HL-60 (cell line): ENCODE data around the gene SLC6A6.

ENCODE experiments used
- DNase-seq, 2 experiments: peaks; one replicate each; pipeline ENCODE4 v3.0.0-alpha.2; 2010 to 2020; ENCODE audit warnings: low read depth in 1 of 2, low spot score in 1 of 2
- H3K27ac ChIP-seq: fragments of 250-450 bp; sonication (Bioruptor Pico); replicated peaks from 2 replicates; pipeline ENCODE4 v1.5.1; 2020; ENCODE audit warnings: mild to moderate bottlenecking, moderate library complexity
- H3K27me3 ChIP-seq: fragments of 250-450 bp; sonication (Bioruptor Pico); 2 replicates; pipeline ENCODE4 v1.5.1; 2021; ENCODE audit warnings: mild to moderate bottlenecking, moderate library complexity; ENCODE audit not compliant: insufficient read depth, poor library complexity, severe bottlenecking
- H3K4me3 ChIP-seq: replicated peaks from 2 replicates; pipeline ENCODE4 v1.5.1; 2011; ENCODE audit warnings: mild to moderate bottlenecking, control low read depth, low read length; ENCODE audit not compliant: insufficient read depth
- GABPA ChIP-seq: IDR thresholded peaks from 2 replicates; pipeline ENCODE4 v1.6.1; 2012; ENCODE audit warnings: low read depth
- POLR2AphosphoS5 ChIP-seq: IDR thresholded peaks from 2 replicates; pipeline ENCODE4 v1.6.1; 2012; ENCODE audit warnings: low read depth
- SPI1 ChIP-seq: IDR thresholded peaks from 2 replicates; pipeline ENCODE4 v1.6.1; 2012; ENCODE audit warnings: low read depth, mild to moderate bottlenecking, borderline replicate concordance
- TF ChIP-seq, protein P1 (sequence below): IDR thresholded peaks from one replicate; pipeline ENCODE4 v1.5.1; 2011; ENCODE audit warnings: low read length, control low read depth, inconsistent platforms; ENCODE audit not compliant: insufficient read depth
- TF ChIP-seq, protein P2 (sequence below): IDR thresholded peaks from 2 replicates; pipeline ENCODE4 v1.6.1; 2012; ENCODE audit warnings: low read depth; ENCODE audit not compliant: insufficient replicate concordance

SLC6A6 gene

DNA sequence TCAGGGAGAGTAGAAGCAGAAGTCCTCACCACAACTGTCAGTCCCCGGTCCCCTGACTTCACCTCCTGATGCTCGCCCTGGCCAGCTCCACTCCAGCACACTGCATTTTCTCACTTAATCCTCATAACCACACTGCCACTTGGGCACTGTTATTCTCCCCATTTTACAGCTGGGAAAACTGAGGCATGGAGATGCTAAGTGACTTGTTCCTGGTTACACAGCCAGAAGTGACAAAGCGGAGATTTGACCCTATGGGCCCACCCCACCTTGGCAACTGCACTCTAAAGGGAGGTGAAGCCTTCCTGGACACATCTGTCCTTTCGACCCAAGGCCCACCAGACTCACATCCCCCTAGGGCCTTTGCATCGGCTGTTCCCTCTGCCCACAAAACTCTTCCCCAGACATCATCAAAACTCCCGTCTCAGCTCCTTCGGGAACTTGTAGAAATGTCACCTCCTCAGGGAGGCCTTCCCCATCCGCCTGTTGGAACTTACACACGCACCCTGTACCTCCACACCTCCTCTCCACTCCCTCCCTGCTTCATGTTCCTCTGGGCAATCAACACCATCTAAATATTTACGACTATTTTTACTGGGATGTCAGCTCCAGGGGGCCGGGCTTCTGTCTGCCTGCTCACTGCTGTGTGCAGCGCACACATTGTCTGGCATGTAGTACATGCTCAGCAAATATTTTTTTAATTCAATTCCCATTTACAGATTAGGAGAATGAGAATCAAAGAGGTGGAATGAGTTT lies 134.6 kb downstream of the SLC6A6 start:
- TF ChIP-seq SPI1 (no peak), POLR2AphosphoS5 (no peak), GABPA (no peak)
- TF ChIP-seq, protein P1, sequence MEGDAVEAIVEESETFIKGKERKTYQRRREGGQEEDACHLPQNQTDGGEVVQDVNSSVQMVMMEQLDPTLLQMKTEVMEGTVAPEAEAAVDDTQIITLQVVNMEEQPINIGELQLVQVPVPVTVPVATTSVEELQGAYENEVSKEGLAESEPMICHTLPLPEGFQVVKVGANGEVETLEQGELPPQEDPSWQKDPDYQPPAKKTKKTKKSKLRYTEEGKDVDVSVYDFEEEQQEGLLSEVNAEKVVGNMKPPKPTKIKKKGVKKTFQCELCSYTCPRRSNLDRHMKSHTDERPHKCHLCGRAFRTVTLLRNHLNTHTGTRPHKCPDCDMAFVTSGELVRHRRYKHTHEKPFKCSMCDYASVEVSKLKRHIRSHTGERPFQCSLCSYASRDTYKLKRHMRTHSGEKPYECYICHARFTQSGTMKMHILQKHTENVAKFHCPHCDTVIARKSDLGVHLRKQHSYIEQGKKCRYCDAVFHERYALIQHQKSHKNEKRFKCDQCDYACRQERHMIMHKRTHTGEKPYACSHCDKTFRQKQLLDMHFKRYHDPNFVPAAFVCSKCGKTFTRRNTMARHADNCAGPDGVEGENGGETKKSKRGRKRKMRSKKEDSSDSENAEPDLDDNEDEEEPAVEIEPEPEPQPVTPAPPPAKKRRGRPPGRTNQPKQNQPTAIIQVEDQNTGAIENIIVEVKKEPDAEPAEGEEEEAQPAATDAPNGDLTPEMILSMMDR, result no peak
- TF ChIP-seq, protein P2, sequence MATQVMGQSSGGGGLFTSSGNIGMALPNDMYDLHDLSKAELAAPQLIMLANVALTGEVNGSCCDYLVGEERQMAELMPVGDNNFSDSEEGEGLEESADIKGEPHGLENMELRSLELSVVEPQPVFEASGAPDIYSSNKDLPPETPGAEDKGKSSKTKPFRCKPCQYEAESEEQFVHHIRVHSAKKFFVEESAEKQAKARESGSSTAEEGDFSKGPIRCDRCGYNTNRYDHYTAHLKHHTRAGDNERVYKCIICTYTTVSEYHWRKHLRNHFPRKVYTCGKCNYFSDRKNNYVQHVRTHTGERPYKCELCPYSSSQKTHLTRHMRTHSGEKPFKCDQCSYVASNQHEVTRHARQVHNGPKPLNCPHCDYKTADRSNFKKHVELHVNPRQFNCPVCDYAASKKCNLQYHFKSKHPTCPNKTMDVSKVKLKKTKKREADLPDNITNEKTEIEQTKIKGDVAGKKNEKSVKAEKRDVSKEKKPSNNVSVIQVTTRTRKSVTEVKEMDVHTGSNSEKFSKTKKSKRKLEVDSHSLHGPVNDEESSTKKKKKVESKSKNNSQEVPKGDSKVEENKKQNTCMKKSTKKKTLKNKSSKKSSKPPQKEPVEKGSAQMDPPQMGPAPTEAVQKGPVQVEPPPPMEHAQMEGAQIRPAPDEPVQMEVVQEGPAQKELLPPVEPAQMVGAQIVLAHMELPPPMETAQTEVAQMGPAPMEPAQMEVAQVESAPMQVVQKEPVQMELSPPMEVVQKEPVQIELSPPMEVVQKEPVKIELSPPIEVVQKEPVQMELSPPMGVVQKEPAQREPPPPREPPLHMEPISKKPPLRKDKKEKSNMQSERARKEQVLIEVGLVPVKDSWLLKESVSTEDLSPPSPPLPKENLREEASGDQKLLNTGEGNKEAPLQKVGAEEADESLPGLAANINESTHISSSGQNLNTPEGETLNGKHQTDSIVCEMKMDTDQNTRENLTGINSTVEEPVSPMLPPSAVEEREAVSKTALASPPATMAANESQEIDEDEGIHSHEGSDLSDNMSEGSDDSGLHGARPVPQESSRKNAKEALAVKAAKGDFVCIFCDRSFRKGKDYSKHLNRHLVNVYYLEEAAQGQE, result no peak
- Histone ChIP-seq H3K27me3 (no peaks in the 10 kb centered on the region), H3K27ac (no peak overlapping the region), H3K4me3 (no peak overlapping the region)
- DNase-seq, result no peak

DNA sequence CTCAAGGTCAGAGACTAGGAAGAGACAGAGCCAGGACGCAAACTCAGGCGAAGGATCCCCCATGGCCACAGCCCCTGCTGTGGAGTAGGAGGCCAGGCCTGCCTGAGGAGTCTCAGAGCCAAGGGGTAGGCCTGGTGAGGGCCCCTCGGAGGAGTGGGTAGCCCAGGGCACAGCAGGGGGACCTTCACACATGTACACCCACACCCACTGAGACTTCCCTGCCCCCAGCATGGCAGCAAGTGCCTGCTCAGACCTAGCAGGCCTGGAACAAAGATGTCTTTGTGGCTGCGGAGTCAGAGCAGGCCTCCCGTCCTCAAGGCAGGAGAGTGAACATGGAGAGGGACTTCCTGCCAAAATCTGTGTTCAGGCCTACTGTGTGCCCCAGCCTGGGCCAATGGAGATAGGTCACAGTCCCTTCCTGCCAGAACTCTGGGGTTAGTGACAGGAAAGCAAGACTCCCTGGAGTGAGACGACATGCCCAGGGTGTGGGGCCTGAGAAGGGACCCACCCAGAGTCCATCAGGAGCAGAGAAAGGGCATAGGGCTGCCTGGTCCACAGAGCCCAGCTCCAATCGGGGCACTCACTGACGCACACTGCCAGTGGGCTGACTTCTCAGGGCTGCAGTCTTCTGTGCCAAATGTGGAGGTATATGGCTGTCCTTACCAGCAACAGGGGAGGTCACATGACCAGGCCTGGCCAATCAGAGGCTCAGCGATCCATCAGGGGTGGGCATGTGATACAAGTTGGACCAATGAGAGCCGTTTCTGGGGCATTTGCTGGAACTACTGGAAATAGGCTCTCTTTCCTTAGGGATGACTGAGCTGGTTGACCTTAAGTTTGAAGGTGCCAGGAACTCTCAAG lies 135.4 kb downstream of the SLC6A6 start:
- H3K27ac ChIP-seq, result no peak overlapping the region
- H3K27me3 ChIP-seq, result no peaks in the 10 kb centered on the region
- H3K4me3 ChIP-seq, result no peak overlapping the region
- TF ChIP-seq, protein P1, result no peak
- TF ChIP-seq, protein P2, result no peak
- no peak for TF ChIP-seq GABPA
- no peak for TF ChIP-seq SPI1
- no peak for TF ChIP-seq POLR2AphosphoS5
- no peak for DNase-seq

DNA sequence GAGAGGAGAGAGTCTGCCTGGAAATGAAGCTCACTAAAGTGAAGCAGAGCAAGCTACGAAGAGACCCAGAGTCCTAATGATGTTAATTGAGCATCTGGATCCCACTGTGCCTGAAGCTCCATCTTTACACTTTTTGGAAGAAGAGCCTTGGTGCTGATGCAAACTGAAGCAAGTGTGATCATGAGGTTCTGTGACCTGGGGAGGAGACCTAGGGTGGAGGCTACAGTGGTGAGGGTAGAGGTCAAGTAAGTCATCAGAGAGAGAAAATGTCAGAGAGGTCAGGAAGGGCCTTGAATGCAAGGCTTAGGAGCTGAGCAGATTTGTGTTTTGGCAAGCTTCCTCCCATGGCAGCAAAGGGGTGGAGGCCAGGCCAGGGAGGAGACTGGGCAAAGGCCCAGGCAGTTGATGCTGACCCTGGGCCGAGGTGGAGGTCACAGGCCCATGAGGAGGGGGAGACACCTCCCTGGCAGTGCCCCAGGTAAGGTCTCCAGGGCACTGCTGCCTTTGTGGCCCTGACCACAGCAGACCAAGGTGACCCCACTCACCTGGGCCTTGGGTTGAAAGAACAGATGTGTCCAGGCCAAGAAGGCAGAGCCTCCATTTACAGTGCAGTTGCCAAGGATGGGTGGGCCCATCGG lies 136.2 kb downstream of the SLC6A6 start:
- TF ChIP-seq, protein P1, result no peak
- TF ChIP-seq SPI1, result no peak
- TF ChIP-seq, protein P2, result no peak
- no peak for TF ChIP-seq GABPA
- TF ChIP-seq POLR2AphosphoS5, result no peak
- no peak for DNase-seq
- Histone ChIP-seq H3K27me3 (no peaks in the 10 kb centered on the region), H3K27ac (no peak overlapping the region), H3K4me3 (no peak overlapping the region)
